Fibroblast of villous mesenchyme (primary cell): ENCODE measurements around the gene SLIT1. TPM values are rescaled to one million over a fixed set of nuclear protein-coding genes. Genes with fewer than 3 reads are reported as not detected.
A peak's percentile ranks its signal among the peaks of the same experiment; 100 is the strongest.

Source experiments
- DNase-seq: peaks from one replicate; pipeline ENCODE4 v3.0.0-alpha.2; 2010; ENCODE audit warnings: low read depth
- H3K4me3 ChIP-seq: 2 replicates; pipeline ENCODE4 v1.5.1; 2011; ENCODE audit warnings: low read depth, mild to moderate bottlenecking, low read length
- total RNA-seq: library from RNA; depleted of rRNA; stranded (reverse); fragments of >200 nt; gene quantifications from 2 replicates; pipeline ENCODE4 v1.2.3, GENCODE V29; 2012
- TF ChIP-seq, protein P1 (sequence below): IDR thresholded peaks from 2 replicates; pipeline ENCODE4 v1.5.1; 2012; ENCODE audit warnings: low read depth, mild to moderate bottlenecking, low read length; ENCODE audit not compliant: insufficient read depth

SLIT1 gene
- total RNA-seq, 1 donor = not detected

DNA sequence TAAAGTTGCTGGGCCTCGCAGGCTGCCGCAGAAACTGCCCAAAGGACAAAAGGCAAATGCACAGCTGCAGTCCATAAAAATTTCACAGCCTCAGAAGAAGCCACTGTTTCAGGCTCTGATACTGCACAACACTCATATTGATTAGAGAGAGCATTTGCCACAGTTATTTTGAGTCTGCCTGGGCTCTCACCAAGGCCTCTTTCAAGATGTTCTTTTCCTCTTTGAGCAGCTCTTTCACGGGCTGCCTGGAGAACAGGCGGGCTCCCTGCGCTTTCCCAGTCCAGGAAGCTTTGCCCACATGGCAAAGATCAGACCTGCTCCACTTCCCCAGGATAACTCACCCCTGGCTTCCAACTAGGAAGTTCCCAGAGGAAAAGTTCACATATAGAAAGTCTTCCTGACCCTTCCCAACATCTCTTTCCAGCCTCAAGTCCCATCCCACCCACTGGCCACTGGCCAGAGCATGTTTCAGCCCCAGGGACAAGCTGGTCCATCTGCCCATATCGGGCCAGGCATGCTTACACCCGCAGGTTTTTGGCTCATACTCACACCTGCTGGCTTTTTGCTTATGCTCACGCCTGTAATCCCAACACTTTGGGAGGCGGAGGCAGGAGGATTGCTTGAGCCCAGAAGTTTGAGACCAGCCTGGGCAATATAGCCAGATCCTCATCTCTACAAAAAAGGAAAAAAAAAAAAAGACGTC, 3.3 kb downstream of the SLIT1 start:
- no peak overlapping the region for H3K4me3 ChIP-seq
- no peak for DNase-seq
- TF ChIP-seq, protein P1, sequence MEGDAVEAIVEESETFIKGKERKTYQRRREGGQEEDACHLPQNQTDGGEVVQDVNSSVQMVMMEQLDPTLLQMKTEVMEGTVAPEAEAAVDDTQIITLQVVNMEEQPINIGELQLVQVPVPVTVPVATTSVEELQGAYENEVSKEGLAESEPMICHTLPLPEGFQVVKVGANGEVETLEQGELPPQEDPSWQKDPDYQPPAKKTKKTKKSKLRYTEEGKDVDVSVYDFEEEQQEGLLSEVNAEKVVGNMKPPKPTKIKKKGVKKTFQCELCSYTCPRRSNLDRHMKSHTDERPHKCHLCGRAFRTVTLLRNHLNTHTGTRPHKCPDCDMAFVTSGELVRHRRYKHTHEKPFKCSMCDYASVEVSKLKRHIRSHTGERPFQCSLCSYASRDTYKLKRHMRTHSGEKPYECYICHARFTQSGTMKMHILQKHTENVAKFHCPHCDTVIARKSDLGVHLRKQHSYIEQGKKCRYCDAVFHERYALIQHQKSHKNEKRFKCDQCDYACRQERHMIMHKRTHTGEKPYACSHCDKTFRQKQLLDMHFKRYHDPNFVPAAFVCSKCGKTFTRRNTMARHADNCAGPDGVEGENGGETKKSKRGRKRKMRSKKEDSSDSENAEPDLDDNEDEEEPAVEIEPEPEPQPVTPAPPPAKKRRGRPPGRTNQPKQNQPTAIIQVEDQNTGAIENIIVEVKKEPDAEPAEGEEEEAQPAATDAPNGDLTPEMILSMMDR = no peak

DNA sequence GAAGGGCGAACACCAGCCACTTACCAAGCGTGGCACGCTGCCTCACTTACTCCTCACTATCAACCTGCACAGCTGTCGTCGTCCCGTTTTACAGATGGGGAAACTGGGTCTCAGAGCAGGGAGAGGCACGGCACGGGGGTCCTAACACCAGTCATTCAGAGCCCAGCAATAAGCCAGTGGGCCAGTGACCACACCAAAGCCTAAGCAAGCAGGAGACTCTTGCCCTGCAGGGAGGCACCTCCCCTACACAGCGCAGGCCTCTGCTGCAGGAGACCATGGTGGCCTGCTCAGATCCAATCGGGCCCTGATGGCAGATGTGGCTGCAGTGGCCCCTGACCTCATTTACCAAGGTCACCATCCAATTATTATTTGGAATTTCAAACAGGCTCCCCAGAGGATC, 4.8 kb downstream of the SLIT1 start:
- TF ChIP-seq, protein P1 = no peak
- no peak for DNase-seq
- H3K4me3 ChIP-seq = no peak overlapping the region

DNA sequence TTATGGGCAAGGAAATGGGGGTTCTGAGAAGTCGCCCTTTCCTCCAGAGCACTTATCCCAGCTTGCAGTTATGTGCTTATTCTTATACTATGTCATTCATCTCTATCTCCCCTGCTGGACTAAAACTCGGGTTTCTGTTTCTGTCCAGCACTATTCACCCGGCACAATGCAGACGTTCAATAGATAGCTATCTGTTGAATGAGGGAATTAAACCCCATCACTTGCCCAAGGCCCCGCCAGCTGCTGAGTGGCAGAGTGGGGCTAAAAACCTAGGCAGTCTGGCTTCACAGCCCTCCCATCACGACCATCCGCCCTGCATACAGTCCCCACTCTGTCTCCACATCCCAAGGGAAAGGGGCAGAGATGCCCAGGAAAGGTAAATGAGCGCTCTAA, 5.4 kb downstream of the SLIT1 start:
- TF ChIP-seq, protein P1 = no peak
- no peak for DNase-seq
- H3K4me3 ChIP-seq = no peak overlapping the region

DNA sequence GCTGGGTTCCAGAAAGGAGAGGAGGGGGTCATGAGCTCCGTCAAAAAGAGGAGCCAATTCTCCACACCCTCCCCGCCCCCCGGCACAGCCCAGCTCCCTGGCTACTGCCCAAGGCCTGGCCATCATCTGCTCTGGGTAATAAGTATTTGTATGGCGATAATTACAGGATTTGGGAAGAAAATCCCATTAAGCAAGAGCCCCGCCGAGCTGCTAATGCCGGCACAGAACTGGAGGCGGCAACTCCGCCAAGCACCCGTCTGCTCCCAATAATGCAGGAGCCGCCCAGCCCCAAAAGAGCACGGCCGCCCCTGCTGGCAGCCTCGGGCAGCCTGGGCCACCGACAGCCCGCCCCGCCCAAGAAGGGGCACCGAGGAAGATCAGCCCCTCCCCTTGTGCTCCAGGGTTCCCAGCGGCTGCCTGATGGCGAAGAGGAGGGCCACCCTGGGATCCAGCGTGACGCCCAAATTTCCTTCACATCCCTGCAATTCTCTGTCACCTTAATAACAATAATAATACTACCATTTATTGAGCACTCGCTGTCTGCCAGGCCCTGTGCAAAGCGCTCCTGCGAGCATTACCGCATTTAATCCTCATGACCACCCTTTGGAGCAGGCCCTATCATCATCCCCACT, 5.9 kb downstream of the SLIT1 start:
- no peak overlapping the region for H3K4me3 ChIP-seq
- no peak for DNase-seq
- TF ChIP-seq, protein P1 = peak; percentile 6

DNA sequence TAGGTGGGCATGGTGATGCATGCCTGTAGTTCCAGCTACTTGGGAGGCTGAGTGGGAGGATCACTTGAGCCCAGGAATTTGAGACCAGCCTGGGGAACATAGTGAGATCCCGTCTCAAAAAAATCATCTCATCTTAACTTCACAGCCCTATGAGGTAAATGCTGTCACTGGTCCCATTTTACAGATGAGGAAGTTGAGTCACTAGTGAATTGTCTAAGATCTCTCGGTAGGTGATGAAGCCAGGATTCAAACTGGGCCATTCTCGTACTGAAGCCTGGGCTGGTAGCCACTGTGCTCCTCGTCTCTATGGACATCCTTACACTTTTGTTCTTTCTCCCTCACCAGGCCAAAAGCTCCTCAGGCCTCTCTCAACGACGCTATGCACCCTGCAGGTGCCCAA, 6.4 kb downstream of the SLIT1 start:
- TF ChIP-seq, protein P1 = no peak
- H3K4me3 ChIP-seq = no peak overlapping the region
- no peak for DNase-seq

DNA sequence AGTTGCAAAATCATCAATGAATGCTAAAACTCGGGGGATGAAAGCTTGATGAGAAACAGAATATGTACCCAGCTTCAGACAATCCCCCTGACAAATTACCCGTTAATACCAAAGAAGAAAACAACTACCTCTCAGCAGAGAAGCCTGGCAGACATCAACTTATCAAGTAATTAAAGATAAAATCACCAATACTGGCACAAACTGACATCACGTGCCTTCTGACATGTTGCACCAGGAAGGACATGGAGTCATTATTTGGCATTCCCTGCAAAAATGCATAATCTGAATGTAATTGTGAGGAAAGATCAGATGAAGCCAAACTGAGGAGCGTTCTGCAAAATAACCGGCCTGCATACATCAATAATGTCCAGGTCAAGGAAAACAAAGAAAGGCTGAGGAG, 7.7 kb downstream of the SLIT1 start:
- no peak for DNase-seq

More for the DNA sequence above, 7.7 kb downstream of the SLIT1 start:
- no peak overlapping the region for H3K4me3 ChIP-seq
- TF ChIP-seq, protein P1 = no peak
